Subcutaneous adipose tissue (tissue), 4 donors: ENCODE results near the gene CYP3A4. TPM values are rescaled to one million over a fixed set of nuclear protein-coding genes. Genes with fewer than 3 reads are reported as not detected.

Experiments
- CTCF ChIP-seq: fragments of 450-650 bp; IDR thresholded peaks from one replicate; pipeline ENCODE4 v1.5.1; 2016; ENCODE audit warnings: low read depth, mild to moderate bottlenecking, control low read depth, antibody characterized with exemption, moderate library complexity
- total RNA-seq, 4 donors: library from RNA; depleted of rRNA; stranded (reverse); fragments of >200 nt; gene quantifications; one replicate each; pipeline ENCODE4 v1.1.0, GENCODE V29; 2016

The CYP3A4 gene
- total RNA-seq, 4 donors from 2014 or later: 0.34 to 1.3 TPM; not detected in 2

GRCh38 chr7:99798972-99799371 is 15.0 kb upstream of the CYP3A4 start:
- TF ChIP-seq CTCF: no peak

- no peak for TF ChIP-seq CTCF
Measured at GRCh38 chr7:99794585-99795502, 10.9 kb upstream of the CYP3A4 start.

- TF ChIP-seq CTCF: no peak
Measured at GRCh38 chr7:99793443-99793842, 9.5 kb upstream of the CYP3A4 start.

GRCh38 chr7:99792967-99793366 is 9.0 kb upstream of the CYP3A4 start:
- TF ChIP-seq CTCF: no peak

GRCh38 chr7:99791667-99792369 is 7.8 kb upstream of the CYP3A4 start:
- no peak for TF ChIP-seq CTCF

- TF ChIP-seq CTCF: no peak
Measured at GRCh38 chr7:99791021-99791420, 7.0 kb upstream of the CYP3A4 start.

GRCh38 chr7:99790407-99790806 is 6.4 kb upstream of the CYP3A4 start:
- no peak for TF ChIP-seq CTCF
